Kidney (tissue), 14 donors: ENCODE measurements around the gene DVL1. TPM values are rescaled to one million over a fixed set of nuclear protein-coding genes. Genes with fewer than 3 reads are reported as not detected.
A peak's percentile ranks its signal among the peaks of the same experiment; 100 is the strongest.
"Not testable (repeated sequence)": the region's sequence is repeated elsewhere in the genome, so short reads cannot be mapped to it uniquely, and the experiment has no call there.

Experiments used
- DNase-seq, 5 donors: peaks; one replicate each; pipeline ENCODE4 v3.0.0-alpha.2; 2013 to 2020
- FAIRE-seq: peaks from 2 replicates; lab custom pipeline; 2012; peaks lifted over from hg19 to GRCh38; lab: Jason Lieb, UNC
- H3K27ac ChIP-seq, 2 donors: one replicate each; pipeline ENCODE4 v1.7.0; 2013; ENCODE audit warnings: low read depth in 2 of 2, low read length in 2 of 2, inconsistent platforms in 1 of 2
- H3K27me3 ChIP-seq: one replicate; pipeline ENCODE4 v1.7.1; 2013; ENCODE audit warnings: low read length, inconsistent platforms; ENCODE audit not compliant: control insufficient read depth, insufficient read depth
- H3K36me3 ChIP-seq, 3 donors: one replicate each; pipeline versions ENCODE4 v1.7.0 to v1.7.1; 2013; ENCODE audit warnings: low read length in 3 of 3, control low read depth in 1 of 3, inconsistent platforms in 1 of 3; ENCODE audit not compliant: insufficient read depth in 3 of 3, control insufficient read depth in 2 of 3
- H3K4me1 ChIP-seq, 3 donors: one replicate each; pipeline versions ENCODE4 v1.7.0 to v1.7.1; 2013; ENCODE audit warnings: low read length in 3 of 3, inconsistent platforms in 1 of 3, low read depth in 1 of 3; ENCODE audit not compliant: control insufficient read depth in 2 of 3, insufficient read depth in 2 of 3
- H3K4me3 ChIP-seq, 3 donors: one replicate each; pipeline versions ENCODE4 v1.7.0 to v1.8.1; 2013; ENCODE audit warnings: low read length in 3 of 3, control low read depth in 1 of 3, inconsistent platforms in 1 of 3
- H3K9ac ChIP-seq, 3 donors: one replicate each; pipeline versions ENCODE4 v1.7.0 to v1.7.1; 2013; ENCODE audit warnings: low read length in 3 of 3, control low read depth in 1 of 3, inconsistent platforms in 1 of 3
- H3K9me3 ChIP-seq, 3 donors: one replicate each; pipeline versions ENCODE4 v1.7.0 to v1.7.1; 2013; ENCODE audit warnings: low read length in 3 of 3, control low read depth in 1 of 3, inconsistent platforms in 1 of 3; ENCODE audit not compliant: control insufficient read depth in 2 of 3, insufficient read depth in 1 of 3
- CTCF ChIP-seq: IDR thresholded peaks from 3 replicates; pipeline ENCODE4 v1.5.1; 2012; ENCODE audit warnings: mild to moderate bottlenecking, moderate library complexity, borderline replicate concordance; ENCODE audit not compliant: insufficient read depth; ENCODE audit errors: extremely low read depth
- intact Hi-C: fragments of 100-400 bp; cut with DNase I; formaldehyde crosslinking; loops from one replicate; pipeline ENCODE4 v1.11.1; 2022
- polyA plus RNA-seq: library from polyadenylated mRNA; stranded (reverse); fragments of 350-450 nt; fragmentation: Illumina TruSeq; extraction: RNeasy Lipid Tissue Mini Kit (QIAGEN cat#74804); gene quantifications from one replicate; pipeline ENCODE4 v1.2.3, GENCODE V29; 2014; ENCODE audit warnings: low read depth, low replicate concordance; ENCODE audit not compliant: insufficient read depth
- total RNA-seq: library from RNA; stranded (reverse); fragmentation: NEBNext Ultra II Directional; extraction: Animal tissue kit (Norgen Biotek cat#: 25700); gene quantifications from one replicate; pipeline ENCODE4 v1.2.1, GENCODE V29; 2021
- donor health status: control.
- donor health status: control.
- donor health status: control.
- donor health status: control.
- donor health status: control.
- donor health status: DM: yes; HTN: yes; CAD: no.
- donor health status: Normal renal cell carcinoma (clear cell type).

Gene DVL1
- total and polyA plus RNA-seq, 2 donors from 2014 or later, result 32.5 to 55.0 TPM

GRCh38 chr1:1387098-1388077 lies 38.2 kb upstream of the DVL1 start:
- no peaks in the 10 kb centered on the region for H3K4me1 ChIP-seq
- TF ChIP-seq CTCF, result no peak
- no peaks in the 10 kb centered on the region for H3K27me3 ChIP-seq
- no peak overlapping the region for H3K9ac ChIP-seq
- peaks cover 11 to 53% (median 34%) of the 10 kb centered on the region in 3 donors for H3K36me3 ChIP-seq
- H3K9me3 ChIP-seq, result no peaks in the 10 kb centered on the region
- no peak overlapping the region for H3K4me3 ChIP-seq
- intact Hi-C loops, result no loop called here
- FAIRE-seq, result no peak
- DNase-seq, result peak in 1 of 5 donors; percentile 70
- H3K27ac ChIP-seq, result no peak overlapping the region

GRCh38 chr1:1385931-1386330 lies 36.7 kb upstream of the DVL1 start:
- intact Hi-C loops, result no loop called here

GRCh38 chr1:1385339-1385738 lies 36.1 kb upstream of the DVL1 start:
- H3K9me3 ChIP-seq, DNase-seq, H3K4me3 ChIP-seq, H3K27ac ChIP-seq, H3K27me3 ChIP-seq, FAIRE-seq, H3K4me1 ChIP-seq, H3K9ac ChIP-seq, intact Hi-C loops: not testable (repeated sequence)
- peaks cover 7 to 37% (median 17%) of the 10 kb centered on the region in 3 donors for H3K36me3 ChIP-seq

More at GRCh38 chr1:1385931-1386330, 36.7 kb upstream of the DVL1 start:
- Histone ChIP-seq H3K36me3 (peaks cover 11 to 43% (median 23%) of the 10 kb centered on the region in 3 donors), H3K27me3 (no peaks in the 10 kb centered on the region), H3K9me3 (no peaks in the 10 kb centered on the region), H3K4me1 (no peaks in the 10 kb centered on the region), H3K9ac (no peak overlapping the region), H3K4me3 (no peak overlapping the region), H3K27ac (no peak overlapping the region)
- DNase-seq (no peak), FAIRE-seq (no peak)
- no peak for TF ChIP-seq CTCF

- no peak for FAIRE-seq
- Histone ChIP-seq H3K9me3 (no peaks in the 10 kb centered on the region), H3K9ac (no peak overlapping the region), H3K4me3 (no peak overlapping the region), H3K36me3 (peaks cover 0 to 9% (median 5%) of the 10 kb centered on the region in 3 donors), H3K27me3 (no peaks in the 10 kb centered on the region), H3K27ac (no peak overlapping the region), H3K4me1 (no peaks in the 10 kb centered on the region)
- DNase-seq, result no peak
- TF ChIP-seq CTCF, result no peak
- intact Hi-C loops, result no loop called here
Observed at GRCh38 chr1:1381294-1381693, 32.1 kb upstream of the DVL1 start.
